Neutrophil (primary cell): Measurements from ENCODE around the gene TAF8.

ENCODE experiments used
- H3K27ac ChIP-seq: fragments of 200-600 bp; sonication (generic); 2 replicates; pipeline ENCODE4 v1.5.1; 2016; ENCODE audit warnings: mild to moderate bottlenecking, moderate library complexity
- H3K27me3 ChIP-seq: fragments of 200-600 bp; sonication (generic); 2 replicates; pipeline ENCODE4 v1.6.0; 2016; ENCODE audit warnings: mild to moderate bottlenecking
- H3K36me3 ChIP-seq: fragments of 200-600 bp; sonication (generic); 2 replicates; pipeline ENCODE4 v1.5.1; 2017
- H3K4me1 ChIP-seq, 2 experiments: fragments of 200-600 bp in 1 of 2; sonication (generic) in 1 of 2; 1 replicate in 1 of 2; 2 replicates in 1 of 2; pipeline versions ENCODE4 v1.5.1 to v1.6.1; 2013 to 2016; ENCODE audit warnings: low read depth in 1 of 2, low read length in 1 of 2, mild to moderate bottlenecking in 1 of 2, moderate library complexity in 1 of 2; ENCODE audit not compliant: control insufficient read depth in 1 of 2, insufficient read depth in 1 of 2
- H3K4me3 ChIP-seq, 2 experiments: fragments of 200-600 bp in 1 of 2; sonication (generic) in 1 of 2; 1 replicate in 1 of 2; 2 replicates in 1 of 2; pipeline ENCODE4 v1.5.1; 2013 to 2016; ENCODE audit warnings: low read depth in 1 of 2, low read length in 1 of 2, mild to moderate bottlenecking in 1 of 2, moderate library complexity in 1 of 2
- H3K9me3 ChIP-seq: fragments of 200-600 bp; sonication (generic); 2 replicates; pipeline ENCODE4 v1.5.1; 2016
- TF ChIP-seq, protein P1 (sequence below): fragments of 200-600 bp; sonication (generic); IDR thresholded peaks from 2 replicates; pipeline ENCODE4 v1.5.1; 2016; ENCODE audit warnings: antibody characterized with exemption

Gene TAF8

DNA sequence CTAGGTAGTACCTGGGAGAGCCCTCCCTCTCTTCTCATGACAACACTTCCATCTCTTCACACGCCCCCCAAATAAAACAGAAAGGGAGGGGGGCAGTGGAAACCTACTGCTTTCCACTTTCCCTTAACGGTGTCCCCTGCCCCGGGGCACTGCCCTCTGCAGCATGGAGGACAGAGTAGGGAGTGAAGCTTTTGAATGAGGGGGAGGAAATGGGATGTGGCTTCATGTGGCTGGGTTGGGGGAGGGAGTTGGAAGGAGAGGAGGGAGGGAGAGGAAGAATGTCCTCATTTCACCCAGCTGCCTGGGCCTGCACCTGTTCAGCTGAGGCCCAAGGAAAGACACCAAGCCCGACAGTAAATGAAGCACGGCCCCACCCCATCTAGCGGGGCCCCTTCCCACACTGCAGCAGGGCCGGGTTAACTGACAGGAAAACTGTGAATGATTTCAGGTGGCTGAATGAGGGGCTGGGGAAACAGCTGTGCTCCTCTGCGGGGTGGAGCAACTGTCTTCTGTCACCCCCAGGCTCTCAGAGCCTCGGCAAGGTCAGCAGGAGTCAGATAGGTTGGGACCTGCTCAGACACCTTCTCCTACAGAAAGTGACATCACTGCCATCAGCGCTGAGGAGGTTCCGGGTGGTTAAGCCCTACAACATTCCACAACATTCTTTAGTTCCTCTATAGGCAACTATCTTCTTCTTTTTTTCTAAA lies 40.0 kb upstream of the TAF8 start:
- Histone ChIP-seq H3K4me1 (peaks cover 24 to 41% of the 10 kb centered on the region in 2 experiments), H3K27me3 (no peaks in the 10 kb centered on the region), H3K27ac (peak overlapping the region; percentile 81), H3K9me3 (no peaks in the 10 kb centered on the region), H3K36me3 (no peaks in the 10 kb centered on the region), H3K4me3 (peak overlapping the region; percentile 22 to 36)
- TF ChIP-seq, protein P1, sequence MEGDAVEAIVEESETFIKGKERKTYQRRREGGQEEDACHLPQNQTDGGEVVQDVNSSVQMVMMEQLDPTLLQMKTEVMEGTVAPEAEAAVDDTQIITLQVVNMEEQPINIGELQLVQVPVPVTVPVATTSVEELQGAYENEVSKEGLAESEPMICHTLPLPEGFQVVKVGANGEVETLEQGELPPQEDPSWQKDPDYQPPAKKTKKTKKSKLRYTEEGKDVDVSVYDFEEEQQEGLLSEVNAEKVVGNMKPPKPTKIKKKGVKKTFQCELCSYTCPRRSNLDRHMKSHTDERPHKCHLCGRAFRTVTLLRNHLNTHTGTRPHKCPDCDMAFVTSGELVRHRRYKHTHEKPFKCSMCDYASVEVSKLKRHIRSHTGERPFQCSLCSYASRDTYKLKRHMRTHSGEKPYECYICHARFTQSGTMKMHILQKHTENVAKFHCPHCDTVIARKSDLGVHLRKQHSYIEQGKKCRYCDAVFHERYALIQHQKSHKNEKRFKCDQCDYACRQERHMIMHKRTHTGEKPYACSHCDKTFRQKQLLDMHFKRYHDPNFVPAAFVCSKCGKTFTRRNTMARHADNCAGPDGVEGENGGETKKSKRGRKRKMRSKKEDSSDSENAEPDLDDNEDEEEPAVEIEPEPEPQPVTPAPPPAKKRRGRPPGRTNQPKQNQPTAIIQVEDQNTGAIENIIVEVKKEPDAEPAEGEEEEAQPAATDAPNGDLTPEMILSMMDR: no peak

DNA sequence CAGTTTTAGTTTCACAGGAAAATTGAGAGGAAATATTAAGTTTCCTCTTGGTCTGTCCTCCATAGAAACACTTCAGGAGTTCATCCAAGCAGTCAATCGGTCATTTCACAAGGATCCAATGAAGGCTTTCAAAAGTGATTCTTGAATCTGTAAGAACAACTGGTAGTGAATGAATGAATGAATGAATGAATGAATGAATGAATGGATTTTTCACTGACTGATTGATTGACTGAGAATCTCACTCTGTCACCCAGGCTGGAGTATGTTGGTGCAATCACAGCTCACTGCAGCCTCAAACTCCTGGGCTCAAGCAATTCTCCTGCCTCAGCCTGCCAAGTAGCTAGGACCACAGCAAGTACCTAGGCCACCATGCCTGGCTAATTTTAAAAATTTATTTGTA lies 39.4 kb upstream of the TAF8 start:
- TF ChIP-seq, protein P1: no peak
- peak overlapping the region in 1 of 2 experiments; percentile 36 for H3K4me3 ChIP-seq
- no peaks in the 10 kb centered on the region for H3K36me3 ChIP-seq
- no peaks in the 10 kb centered on the region for H3K27me3 ChIP-seq
- H3K4me1 ChIP-seq: peaks cover 24 to 41% of the 10 kb centered on the region in 2 experiments
- no peaks in the 10 kb centered on the region for H3K9me3 ChIP-seq
- peak overlapping the region; percentile 81 for H3K27ac ChIP-seq

DNA sequence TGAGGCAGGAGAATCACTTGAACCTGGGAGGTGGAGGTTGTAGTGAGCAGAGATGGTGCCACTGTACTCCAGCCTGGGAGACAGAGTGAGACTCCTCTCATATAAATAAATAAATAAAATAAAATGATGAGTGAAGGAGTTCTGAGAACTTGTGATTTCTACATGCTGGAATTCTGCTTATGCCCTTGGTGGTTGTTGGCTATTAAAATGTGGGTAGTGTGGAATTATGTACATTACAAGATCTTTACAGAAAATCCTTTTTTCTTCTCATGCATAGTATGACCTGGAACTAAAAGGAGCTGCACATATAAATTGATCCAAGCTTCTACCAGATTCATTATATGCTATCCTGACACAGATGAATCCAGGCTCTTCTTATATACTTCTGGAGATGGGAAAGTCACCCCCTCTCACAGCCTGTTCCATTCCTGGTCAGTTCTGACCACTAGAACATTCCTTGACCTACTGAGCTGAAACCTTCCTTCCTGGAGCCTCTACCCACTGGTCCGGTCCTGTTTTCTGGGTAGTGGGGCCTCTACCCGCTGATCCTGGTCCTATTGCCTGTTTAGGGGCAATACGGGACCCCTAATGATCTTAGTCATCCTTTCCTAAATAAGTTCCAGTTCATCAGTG lies 37.7 kb upstream of the TAF8 start:
- TF ChIP-seq, protein P1: no peak
- Histone ChIP-seq H3K9me3 (no peaks in the 10 kb centered on the region), H3K27ac (no peak overlapping the region), H3K36me3 (no peaks in the 10 kb centered on the region), H3K27me3 (no peaks in the 10 kb centered on the region), H3K4me3 (no peak overlapping the region), H3K4me1 (peaks cover 24 to 41% of the 10 kb centered on the region in 2 experiments)

DNA sequence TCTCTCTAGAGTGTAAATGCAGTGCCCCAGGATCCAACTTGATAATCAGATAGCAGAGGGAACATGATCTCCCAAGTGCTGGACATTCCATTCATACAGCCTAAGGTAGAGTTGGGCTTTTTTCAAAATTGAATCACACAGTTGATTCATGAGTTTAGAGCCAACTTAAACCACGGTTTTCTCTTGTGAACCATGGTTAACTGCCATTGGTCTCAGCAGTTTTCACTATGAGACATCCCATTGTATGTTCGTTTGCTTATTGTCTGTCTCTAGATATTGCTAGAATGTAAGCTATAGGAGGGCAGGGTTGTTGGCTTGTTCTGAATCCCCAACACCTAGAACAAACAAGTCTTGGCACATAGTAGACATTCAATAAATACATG lies 37.2 kb upstream of the TAF8 start:
- peaks cover 22 to 36% of the 10 kb centered on the region in 2 experiments for H3K4me1 ChIP-seq
- no peaks in the 10 kb centered on the region for H3K27me3 ChIP-seq
- no peak overlapping the region for H3K27ac ChIP-seq
- TF ChIP-seq, protein P1: no peak
- H3K36me3 ChIP-seq: no peaks in the 10 kb centered on the region
- H3K4me3 ChIP-seq: no peak overlapping the region
- no peaks in the 10 kb centered on the region for H3K9me3 ChIP-seq

DNA sequence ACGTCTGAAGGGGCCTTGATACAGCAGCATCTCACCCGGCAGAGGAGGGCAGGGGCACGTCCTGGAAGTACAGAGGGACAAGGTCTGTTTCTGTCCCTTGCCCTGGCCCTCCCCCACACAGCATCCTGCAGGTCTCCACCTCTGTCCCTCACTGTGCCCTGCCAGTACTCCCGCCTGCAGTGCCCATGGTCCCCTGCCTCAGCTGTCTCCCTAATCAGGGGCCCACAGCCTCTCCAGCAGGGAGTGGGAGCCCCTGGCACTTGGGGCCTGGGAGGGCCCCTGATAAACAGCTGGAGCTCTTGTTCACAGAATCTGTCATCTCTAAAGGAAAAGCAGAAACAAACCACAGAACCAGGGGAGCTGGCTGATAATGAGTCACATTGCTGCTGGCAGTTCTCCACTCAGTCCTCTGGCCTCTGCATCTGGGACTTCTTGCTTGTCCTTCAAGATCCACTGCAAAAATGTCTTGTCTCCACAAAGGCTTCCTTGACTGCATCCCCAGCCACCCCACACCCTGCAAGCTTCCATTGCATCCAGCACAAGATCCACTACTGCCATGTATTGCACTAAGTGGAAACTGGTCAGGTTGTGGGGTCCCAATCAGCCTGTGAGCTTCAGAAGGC lies 33.2 kb upstream of the TAF8 start:
- Histone ChIP-seq H3K4me3 (no peak overlapping the region), H3K36me3 (no peaks in the 10 kb centered on the region), H3K4me1 (peaks cover 1 to 4% of the 10 kb centered on the region in 2 experiments), H3K27ac (no peak overlapping the region), H3K27me3 (no peaks in the 10 kb centered on the region), H3K9me3 (no peaks in the 10 kb centered on the region)
- TF ChIP-seq, protein P1: no peak
